ENCODE data around the gene CYTH1.

GRCh38 chr17:78661093-78661770, 120.8 kb downstream of the CYTH1 start:
- TF ChIP-seq CTCF (IDR thresholded peaks at IDR 0.05) (no peak), POLR2A (IDR thresholded peaks at IDR 0.05) (no peak)

All from testis (tissue), 2 donors.